HG03135 (cell line): ENCODE measurements around the gene EZR.

Experiments
- ATAC-seq: cut with Tn5 transposase; IDR thresholded peaks from one replicate; pipeline ENCODE4 v1.9.1; 2021; ENCODE audit warnings: mild to moderate bottlenecking, moderate library complexity; ENCODE audit not compliant: unreplicated experiment

Gene EZR

GRCh38 chr6:158780246-158780884 lies 38.8 kb downstream of the EZR start:
- ATAC-seq: no peak

DNA sequence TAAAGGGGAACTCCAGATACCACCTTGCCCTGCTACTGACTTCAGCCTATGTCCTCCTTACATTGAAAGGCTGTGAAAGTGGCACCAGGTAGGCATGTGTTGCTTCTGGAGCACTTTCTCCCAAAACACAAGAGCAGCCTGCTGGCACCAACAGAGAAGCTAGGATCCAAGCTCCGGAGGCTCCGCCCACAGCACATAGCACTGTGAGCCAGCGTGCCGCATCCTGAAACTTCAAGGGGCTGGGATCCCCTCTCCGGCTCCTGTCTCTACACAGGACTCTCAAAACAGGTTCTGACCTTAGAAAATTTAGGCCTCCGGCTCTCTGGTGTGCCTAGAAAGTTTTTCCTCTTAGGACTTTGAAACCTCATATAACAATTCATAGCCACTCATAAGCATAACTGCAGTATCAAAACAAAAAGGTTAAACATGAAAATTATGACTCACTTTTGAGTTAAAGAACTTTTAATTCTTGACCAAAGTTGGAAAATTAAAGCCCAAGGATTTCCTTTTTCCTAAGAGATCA lies 41.1 kb downstream of the EZR start:
- ATAC-seq: no peak

- no peak for ATAC-seq
Measured at GRCh38 chr6:158777510-158777909, 41.7 kb downstream of the EZR start.

DNA sequence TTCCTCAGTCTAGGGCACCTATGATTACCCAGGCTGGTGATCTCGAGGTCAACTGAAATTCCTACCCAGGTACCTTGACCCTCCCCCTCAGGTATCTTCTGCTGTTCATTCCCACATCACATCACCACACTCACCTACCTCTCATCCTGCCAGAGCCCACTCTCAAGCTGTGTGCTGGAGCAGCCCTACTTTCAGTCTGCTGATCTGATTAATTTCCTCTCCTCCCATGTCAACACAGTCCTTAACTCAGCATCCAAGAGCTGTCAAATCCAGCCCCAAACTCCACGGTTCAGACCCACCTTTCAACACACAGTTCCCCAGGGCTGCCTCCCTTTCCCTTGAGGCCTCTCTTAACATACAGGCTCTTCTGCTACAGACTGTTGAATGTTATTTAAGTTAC lies 42.4 kb downstream of the EZR start:
- no peak for ATAC-seq

GRCh38 chr6:158775832-158776231 lies 43.3 kb downstream of the EZR start:
- no peak for ATAC-seq

DNA sequence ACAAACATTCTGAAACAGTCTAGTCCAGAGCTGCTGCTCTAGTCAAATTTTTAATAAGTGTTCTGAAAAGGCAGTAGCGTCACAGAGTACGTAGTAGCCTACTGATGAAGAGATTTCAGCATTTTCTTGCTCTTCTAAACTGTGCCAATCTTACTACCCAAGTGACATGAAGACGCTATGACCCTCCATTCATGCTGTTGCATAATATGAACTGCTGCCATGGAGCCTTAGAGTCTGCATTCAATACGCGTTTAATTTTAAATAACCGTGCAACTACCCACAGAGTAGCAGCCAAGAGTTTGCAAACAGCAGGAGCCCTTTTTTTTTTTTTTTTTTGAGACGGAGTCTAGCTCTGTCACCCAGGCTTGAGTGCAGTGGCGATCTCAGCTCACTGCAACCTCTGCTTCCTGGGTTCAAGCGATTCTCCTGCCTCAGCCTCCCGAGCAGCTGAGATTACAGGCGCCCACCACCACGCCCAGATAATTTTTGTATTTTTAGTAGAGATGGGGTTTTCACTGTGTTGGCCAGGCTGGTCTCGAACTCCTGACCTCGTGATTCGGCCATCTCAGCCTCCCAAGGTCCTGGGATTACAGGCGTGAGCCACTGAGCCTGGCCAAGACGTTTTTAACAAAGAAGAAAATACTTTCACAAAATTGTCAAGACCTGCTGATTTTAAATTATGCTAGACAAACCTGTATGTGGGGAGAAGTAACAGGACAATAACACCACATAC lies 44.3 kb downstream of the EZR start:
- no peak for ATAC-seq

DNA sequence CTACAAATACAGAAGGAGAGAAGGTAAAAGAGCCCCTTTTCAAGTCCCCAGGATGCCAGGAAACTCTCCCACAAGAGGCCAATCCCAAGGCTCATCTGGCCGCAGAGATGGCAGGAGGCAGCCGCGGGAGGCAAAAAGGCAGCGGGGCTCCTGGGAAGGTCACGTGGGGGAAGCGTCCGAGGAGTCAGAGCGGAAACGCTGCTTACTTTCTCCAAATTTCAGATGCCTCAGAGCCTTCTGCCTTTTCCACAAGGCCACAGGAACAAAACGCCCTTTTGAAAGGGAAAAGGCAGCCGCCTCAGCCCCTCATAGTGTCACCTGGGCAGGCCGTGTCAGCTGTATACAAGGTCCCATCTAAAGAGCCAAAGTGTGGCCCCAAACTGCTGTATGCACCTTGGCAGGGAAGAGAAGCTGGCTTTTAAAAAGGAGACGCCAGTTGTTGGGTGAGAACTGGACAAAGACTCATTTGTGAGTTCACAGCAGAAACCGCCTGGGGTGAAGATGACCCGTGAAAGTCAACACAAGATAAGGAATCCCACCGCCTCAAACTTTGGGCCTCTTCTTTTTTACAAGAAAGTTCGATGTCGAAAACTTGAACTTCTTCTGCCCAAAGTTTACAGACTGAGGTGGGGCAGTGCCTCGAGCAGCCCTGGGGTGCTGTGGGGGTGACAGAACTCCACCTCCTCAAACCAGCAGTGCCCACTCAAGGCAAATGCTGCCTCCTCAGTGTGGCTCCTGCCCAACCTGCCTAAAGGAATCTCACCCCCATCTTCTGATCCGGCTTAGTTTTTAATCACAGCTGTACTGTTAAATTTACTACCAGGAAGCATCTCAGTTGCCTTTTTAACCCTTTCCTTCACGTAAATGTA lies 45.4 kb downstream of the EZR start:
- no peak for ATAC-seq

GRCh38 chr6:158772851-158773371 lies 46.3 kb downstream of the EZR start:
- no peak for ATAC-seq

GRCh38 chr6:158772172-158772571 lies 47.0 kb downstream of the EZR start:
- no peak for ATAC-seq

- no peak for ATAC-seq
Measured at GRCh38 chr6:158771399-158772152, 47.6 kb downstream of the EZR start.

DNA sequence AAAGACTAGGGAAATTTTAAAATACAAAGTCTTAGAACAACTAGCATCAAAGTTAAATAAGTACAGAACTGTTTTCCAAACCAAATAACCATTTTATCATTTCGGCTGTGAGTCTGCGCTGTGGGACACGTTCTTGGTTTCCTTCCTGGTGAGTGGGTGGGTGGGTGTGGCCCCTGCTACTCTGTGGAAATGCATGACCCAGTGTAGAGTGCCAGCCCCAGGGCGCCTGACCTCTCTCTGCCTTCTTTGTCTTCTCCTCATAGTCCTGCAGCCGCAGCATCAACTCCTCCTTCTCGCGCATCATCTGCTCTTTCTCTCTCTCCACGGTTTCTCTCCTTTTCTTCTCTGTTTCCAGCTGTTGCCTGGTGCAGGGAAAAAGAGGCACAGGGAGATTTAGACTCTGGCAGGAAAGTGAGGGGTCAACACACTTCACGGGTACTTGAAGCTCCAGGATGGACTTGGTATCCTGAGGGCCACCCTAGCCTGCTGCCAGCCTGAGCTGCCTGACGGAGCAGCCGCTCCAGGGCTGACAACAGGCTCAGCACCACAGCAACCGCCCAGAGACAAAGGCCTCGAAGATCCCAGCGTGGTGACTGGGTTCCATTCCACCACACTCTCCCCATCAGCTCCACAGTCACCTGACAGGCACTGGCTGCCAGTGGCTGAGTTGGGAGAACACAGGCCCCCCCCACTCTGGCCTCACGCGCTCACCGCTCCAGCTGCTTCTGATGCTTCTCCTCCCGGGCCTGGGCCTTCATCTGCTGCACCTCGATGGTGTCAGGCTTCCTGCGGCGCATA lies 48.4 kb downstream of the EZR start:
- ATAC-seq: no peak

GRCh38 chr6:158769771-158770432 lies 49.3 kb downstream of the EZR start:
- ATAC-seq: no peak

GRCh38 chr6:158769234-158769770 lies 49.9 kb downstream of the EZR start:
- ATAC-seq: no peak

GRCh38 chr6:158768436-158768835 lies 50.7 kb downstream of the EZR start:
- no peak for ATAC-seq

DNA sequence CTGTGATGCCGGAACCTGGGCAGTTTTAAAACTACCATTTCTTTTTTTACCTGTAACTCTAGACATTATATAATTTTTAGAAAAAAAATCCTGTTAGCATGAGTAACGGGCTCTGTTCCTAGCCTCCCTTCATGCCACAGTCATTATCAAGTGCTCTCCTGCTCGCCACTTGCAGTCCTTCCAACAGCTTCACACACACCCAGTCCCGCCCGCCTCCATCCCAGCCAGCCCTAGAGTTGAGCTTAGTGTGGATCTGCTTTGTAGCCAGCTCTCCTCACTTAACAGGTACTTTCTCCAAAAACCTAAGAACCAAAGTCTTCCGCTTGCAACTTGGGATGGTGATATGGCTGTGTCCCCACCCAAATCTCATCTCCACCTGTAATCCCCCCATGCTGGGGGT lies 51.5 kb downstream of the EZR start:
- ATAC-seq: no peak

DNA sequence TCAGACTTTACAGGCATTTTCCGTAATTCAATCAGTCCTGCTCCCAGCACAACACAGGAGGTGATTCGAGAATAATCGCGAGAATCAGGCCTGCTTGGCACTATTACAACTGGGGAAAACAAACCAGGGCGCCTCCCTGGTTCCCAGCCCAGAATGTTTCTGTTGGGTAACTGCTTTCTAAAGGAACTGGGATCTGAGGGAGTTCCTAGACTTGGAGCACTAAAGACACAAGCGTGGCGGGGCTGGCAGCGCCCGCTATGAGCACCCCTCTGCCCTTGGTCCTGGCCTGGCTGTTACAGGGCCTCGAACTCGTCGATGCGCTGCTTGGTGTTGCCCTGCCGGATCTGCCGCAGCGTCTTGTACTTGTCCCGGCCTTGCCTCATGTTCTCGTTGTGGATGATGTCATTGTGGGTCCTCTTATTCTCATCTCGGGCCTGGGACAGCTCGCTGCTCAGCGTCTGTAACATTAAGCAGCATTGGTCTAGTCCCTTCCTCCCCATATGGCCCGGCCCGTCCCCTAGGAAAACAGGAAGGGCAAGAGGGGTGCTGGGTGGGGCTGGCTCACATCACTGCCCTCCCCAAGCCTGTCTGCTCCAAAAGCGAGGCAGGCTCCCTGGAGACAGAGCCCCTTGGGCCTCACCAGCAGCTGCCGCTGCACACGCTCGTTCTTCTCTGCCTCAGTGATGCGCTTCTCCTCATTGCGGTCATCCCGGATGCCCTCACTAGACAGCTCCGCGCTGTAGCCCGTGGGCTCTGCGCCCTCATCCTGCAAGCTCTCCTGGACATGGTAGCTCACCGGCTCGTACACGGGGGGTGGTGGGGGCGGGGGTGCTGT lies 52.3 kb downstream of the EZR start:
- ATAC-seq: no peak

- no peak for ATAC-seq
Measured at GRCh38 chr6:158765499-158766068, 53.6 kb downstream of the EZR start.

DNA sequence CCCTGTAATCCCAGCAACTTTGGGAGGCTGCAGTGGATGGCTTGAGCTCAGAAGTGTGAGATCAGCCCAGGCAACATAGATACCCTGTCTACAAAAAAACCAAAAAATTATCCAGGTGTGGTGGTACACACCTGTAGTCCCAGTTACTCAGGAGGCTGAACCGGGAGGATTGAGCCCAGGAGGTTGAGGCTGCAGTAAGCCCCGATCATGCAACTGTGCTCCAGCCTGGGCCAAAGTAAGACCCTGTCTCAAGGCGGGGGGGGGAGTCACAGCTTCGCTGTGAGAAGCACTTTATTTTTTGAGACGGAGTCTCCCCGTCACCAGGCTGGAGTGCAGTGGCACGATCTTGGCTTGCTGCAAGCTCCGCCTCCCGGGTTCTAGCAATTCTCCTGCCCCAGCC lies 54.2 kb downstream of the EZR start:
- no peak for ATAC-seq
